K562 (cell line): ENCODE measurements around the gene MYLK2. TPM values are rescaled to one million over a fixed set of nuclear protein-coding genes. Genes with fewer than 3 reads are reported as not detected.

Source experiments
- ATF7 ChIP-seq: fragments of 450-650 bp; IDR thresholded peaks from 2 replicates; pipeline ENCODE4 v1.7.1; 2014; ENCODE audit warnings: mild to moderate bottlenecking, moderate library complexity
- BCOR ChIP-seq: fragments of 450-650 bp; IDR thresholded peaks from 2 replicates; pipeline ENCODE4 v1.6.1; 2016
- BHLHE40 ChIP-seq: IDR thresholded peaks from 2 replicates; pipeline ENCODE4 v1.6.1; 2011; ENCODE audit warnings: low read length, improper control_type of control experiment
- CREB1 ChIP-seq, 2 experiments: sonication (generic) in 1 of 2; formaldehyde crosslinking in 1 of 2; IDR thresholded peaks; 2 replicates each; pipeline versions ENCODE4 v1.6.1 to v1.8.0; 2012 to 2022; ENCODE audit warnings: inconsistent platforms in 1 of 2, mild to moderate bottlenecking in 1 of 2, missing genetic modification reagents in 1 of 2, moderate library complexity in 1 of 2
- CXXC5 ChIP-seq: fragments of 250-450 bp; sonication (Bioruptor Pico); IDR thresholded peaks from 2 replicates; pipeline ENCODE4 v1.8.0; 2022; ENCODE audit warnings: inconsistent platforms, mild to moderate bottlenecking, moderate library complexity
- ETS2 ChIP-seq: IDR thresholded peaks from 2 replicates; pipeline ENCODE4 v1.6.1; 2016; ENCODE audit warnings: borderline replicate concordance, missing genetic modification characterization, mild to moderate bottlenecking, moderate library complexity, missing compliant biosample characterization; ENCODE audit not compliant: poor library complexity, severe bottlenecking
- MTA3 ChIP-seq: fragments of 450-650 bp; formaldehyde crosslinking; IDR thresholded peaks from 2 replicates; pipeline ENCODE4 v1.6.1; 2017; ENCODE audit warnings: mild to moderate bottlenecking, borderline replicate concordance
- MYC ChIP-seq, 2 experiments: fragments of 250-450 bp in 1 of 2; sonication (Bioruptor Pico) in 1 of 2; IDR thresholded peaks; 2 replicates each; pipeline versions ENCODE4 v1.5.1 to v1.6.1; 2012 to 2021; ENCODE audit warnings: low read depth in 2 of 2, borderline replicate concordance in 1 of 2, improper control_type of control experiment in 1 of 2, low read length in 1 of 2, mild to moderate bottlenecking in 1 of 2, moderate library complexity in 1 of 2
- NRF1 ChIP-seq, 2 experiments: fragments of 450-650 bp; IDR thresholded peaks in 1 of 2; conservative IDR thresholded peaks in 1 of 2; 2 replicates each; pipeline ENCODE4 v1.6.1; 2014; ENCODE audit warnings: mild to moderate bottlenecking in 2 of 2
- POLR2B ChIP-seq: fragments of 450-650 bp; IDR thresholded peaks from 2 replicates; pipeline ENCODE4 v1.6.1; 2018; ENCODE audit warnings: low read depth; ENCODE audit not compliant: partially characterized antibody
- RHOXF2B ChIP-seq: fragments of 250-450 bp; sonication (Bioruptor Pico); conservative IDR thresholded peaks from 2 replicates; pipeline ENCODE4 v1.5.1; 2021
- SMAD2 ChIP-seq: fragments of 150-350 bp; IDR thresholded peaks from 2 replicates; pipeline ENCODE4 v1.6.1; 2014; ENCODE audit warnings: low read depth, mild to moderate bottlenecking, low read length
- SMARCA5 ChIP-seq: fragments of 450-650 bp; IDR thresholded peaks from 2 replicates; pipeline ENCODE4 v1.6.1; 2016
- SP1 ChIP-seq: sonication (generic); formaldehyde crosslinking; IDR thresholded peaks from 2 replicates; pipeline ENCODE4 v1.8.1; 2022; ENCODE audit warnings: mild to moderate bottlenecking, missing genetic modification reagents
- ZBTB17 ChIP-seq: fragments of 450-650 bp; formaldehyde crosslinking; IDR thresholded peaks from 2 replicates; pipeline ENCODE4 v1.4.0; 2020; ENCODE audit warnings: mild to moderate bottlenecking
- polyA plus RNA-seq, 8 experiments: library from polyadenylated mRNA; depleted of rRNA in 4 of 8; stranded (reverse) in 5 of 8; unstranded in 3 of 8; fragments of >200 nt; fragmentation: Nextera tagmentation in 2 of 8; fragmentation: Illumina TruSeq in 1 of 8; extraction: Ambion mirVana in 2 of 8; extraction: Trizol in 1 of 8; gene quantifications; 2 replicates each; pipeline versions ENCODE4 v1.2.1 to v1.2.3, GENCODE V29; 2011 to 2014; ENCODE audit warnings: inconsistent platforms in 1 of 8, missing spikeins in 1 of 8
- total RNA-seq, 7 experiments: library from RNA; depleted of rRNA in 6 of 7; stranded (reverse); fragments of >200 nt in 6 of 7; fragmentation: Illumina TruSeq in 2 of 7; extraction: Trizol in 2 of 7; gene quantifications; 2 replicates each; pipeline versions ENCODE4 v1.2.1 to v1.2.3, GENCODE V29; 2011 to 2021; ENCODE audit warnings: low replicate concordance in 1 of 7
- TF ChIP-seq, protein P1 (sequence below): sonication (generic); formaldehyde crosslinking; IDR thresholded peaks from 2 replicates; pipeline ENCODE4 v1.8.0; 2022; ENCODE audit warnings: missing genetic modification reagents, mild to moderate bottlenecking, borderline replicate concordance
- TF ChIP-seq, protein P2 (sequence below): fragments of 250-450 bp; sonication (Bioruptor Pico); IDR thresholded peaks from 2 replicates; pipeline ENCODE4 v1.8.0; 2022; ENCODE audit warnings: moderate library complexity, mild to moderate bottlenecking, inconsistent platforms
- TF ChIP-seq, protein P3 (sequence below): fragments of 450-650 bp; IDR thresholded peaks from 2 replicates; pipeline ENCODE4 v1.6.1; 2016; ENCODE audit warnings: antibody characterized with exemption
- TF ChIP-seq, protein P4 (sequence below): sonication (generic); formaldehyde crosslinking; IDR thresholded peaks from 2 replicates; pipeline ENCODE4 v1.9.0; 2022; ENCODE audit warnings: mild to moderate bottlenecking, missing genetic modification reagents
- TF ChIP-seq, protein P5 (sequence below): fragments of 200-400 bp; formaldehyde crosslinking; IDR thresholded peaks from 2 replicates; pipeline ENCODE4 v1.6.1; 2017; ENCODE audit warnings: mild to moderate bottlenecking, low read depth, low read length, moderate library complexity

Gene MYLK2
- total and polyA plus RNA-seq, 9 of the 15 experiments (the other 6 are each of a cell fraction or from before 2014, with no cell fraction given) = 0.07 to 0.53 (median 0.18) TPM; not detected in 2

DNA sequence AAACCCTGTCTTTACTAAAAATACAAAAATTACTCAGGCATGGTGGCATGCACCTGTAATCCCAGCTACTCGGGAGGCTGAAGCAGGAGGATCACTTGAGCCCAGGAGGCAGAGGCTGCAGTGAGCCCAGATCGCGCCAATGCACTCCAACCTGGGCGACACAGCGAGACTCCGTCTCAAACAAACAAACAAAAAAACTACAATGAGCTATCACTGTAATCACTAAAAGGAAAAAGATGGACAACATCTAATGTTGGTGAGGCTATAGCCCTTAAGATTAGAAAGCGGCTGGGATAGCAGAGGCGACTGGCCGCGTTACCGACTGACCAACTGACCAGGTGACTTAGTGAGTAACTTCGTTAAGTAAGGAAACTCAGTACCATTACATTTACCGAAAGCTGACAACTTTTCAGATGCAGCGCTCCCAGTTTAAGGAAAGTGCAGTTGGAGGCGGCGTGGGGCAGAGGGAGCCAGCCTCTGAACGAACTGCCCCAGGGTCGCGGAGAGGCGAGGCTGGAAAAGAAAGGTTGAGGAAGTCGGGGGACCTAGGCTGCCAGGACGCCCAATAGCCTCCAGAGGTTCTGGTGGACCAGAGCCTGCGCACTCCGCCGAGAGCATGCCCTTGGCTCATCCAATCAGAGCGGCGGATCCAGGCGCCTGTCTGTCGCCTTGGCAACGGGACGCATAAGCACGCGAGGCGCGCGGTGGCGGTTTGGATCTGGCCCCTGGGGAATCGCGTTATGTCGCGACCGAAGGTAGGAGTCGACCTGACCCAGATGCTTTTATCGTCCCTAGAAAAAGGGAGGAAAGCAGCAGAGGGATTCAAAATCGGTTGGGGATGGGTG, 60.2 kb downstream of the MYLK2 start (continued):
- TF ChIP-seq SMAD2 (no peak), ZBTB17 (0 out of 2 replicates have a peak, but pooled peaks have one; percentile 20), NRF1 (conservative IDR thresholded peaks at IDR 0.05 in 1 of 2, IDR thresholded peaks at IDR 0.05 in 1 of 2) (peak; percentile 94 to 95), CXXC5 (CRISPR knock-in tag) (peak; percentile 89), RHOXF2B (CRISPR knock-in tag) (no peak), POLR2B (peak; percentile 31), ATF7 (peak; percentile 47; the same call in 1 of the 2 replicates), MYC (IDR thresholded peaks at IDR 0.05; ENCODE audit: low read depth, low read length) (peak; percentile 53), MYC (CRISPR knock-in tag; IDR thresholded peaks at IDR 0.05; ENCODE audit: borderline replicate concordance, low read depth) (no peak), SMARCA5 (peak; percentile 26; the same call in 1 of the 2 replicates), BCOR (peak; percentile 68), ETS2 (tag) (no peak), CREB1 (IDR thresholded peaks at IDR 0.05) (no peak), CREB1 (CRISPR knock-in tag; IDR thresholded peaks at IDR 0.05) (0 out of 2 replicates have a peak, but pooled peaks have one; percentile 33), SP1 (CRISPR knock-in tag) (peak; percentile 37; the same call in 1 of the 2 replicates), BHLHE40 (peak; percentile 84), MTA3 (peak; percentile 74; the same call in 1 of the 2 replicates)
- TF ChIP-seq, protein P1, sequence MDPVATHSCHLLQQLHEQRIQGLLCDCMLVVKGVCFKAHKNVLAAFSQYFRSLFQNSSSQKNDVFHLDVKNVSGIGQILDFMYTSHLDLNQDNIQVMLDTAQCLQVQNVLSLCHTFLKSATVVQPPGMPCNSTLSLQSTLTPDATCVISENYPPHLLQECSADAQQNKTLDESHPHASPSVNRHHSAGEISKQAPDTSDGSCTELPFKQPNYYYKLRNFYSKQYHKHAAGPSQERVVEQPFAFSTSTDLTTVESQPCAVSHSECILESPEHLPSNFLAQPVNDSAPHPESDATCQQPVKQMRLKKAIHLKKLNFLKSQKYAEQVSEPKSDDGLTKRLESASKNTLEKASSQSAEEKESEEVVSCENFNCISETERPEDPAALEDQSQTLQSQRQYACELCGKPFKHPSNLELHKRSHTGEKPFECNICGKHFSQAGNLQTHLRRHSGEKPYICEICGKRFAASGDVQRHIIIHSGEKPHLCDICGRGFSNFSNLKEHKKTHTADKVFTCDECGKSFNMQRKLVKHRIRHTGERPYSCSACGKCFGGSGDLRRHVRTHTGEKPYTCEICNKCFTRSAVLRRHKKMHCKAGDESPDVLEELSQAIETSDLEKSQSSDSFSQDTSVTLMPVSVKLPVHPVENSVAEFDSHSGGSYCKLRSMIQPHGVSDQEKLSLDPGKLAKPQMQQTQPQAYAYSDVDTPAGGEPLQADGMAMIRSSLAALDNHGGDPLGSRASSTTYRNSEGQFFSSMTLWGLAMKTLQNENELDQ (CRISPR knock-in tag) = peak; percentile 62; the same call in 1 of the 2 replicates
- TF ChIP-seq, protein P2, sequence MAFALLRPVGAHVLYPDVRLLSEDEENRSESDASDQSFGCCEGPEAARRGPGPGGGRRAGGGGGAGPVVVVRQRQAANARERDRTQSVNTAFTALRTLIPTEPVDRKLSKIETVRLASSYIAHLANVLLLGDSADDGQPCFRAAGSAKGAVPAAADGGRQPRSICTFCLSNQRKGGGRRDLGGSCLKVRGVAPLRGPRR (CRISPR knock-in tag) = no peak
- TF ChIP-seq, protein P3, sequence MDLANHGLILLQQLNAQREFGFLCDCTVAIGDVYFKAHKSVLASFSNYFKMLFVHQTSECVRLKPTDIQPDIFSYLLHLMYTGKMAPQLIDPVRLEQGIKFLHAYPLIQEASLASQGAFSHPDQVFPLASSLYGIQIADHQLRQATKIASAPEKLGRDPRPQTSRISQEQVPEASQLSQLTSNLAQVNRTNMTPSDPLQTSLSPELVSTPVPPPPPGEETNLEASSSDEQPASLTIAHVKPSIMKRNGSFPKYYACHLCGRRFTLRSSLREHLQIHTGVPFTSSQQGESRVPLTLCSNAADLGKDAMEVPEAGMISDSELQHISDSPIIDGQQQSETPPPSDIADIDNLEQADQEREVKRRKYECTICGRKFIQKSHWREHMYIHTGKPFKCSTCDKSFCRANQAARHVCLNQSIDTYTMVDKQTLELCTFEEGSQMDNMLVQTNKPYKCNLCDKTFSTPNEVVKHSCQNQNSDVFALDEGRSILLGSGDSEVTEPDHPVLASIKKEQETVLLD = peak; percentile 34; the same call in 1 of the 2 replicates
- TF ChIP-seq, protein P4, sequence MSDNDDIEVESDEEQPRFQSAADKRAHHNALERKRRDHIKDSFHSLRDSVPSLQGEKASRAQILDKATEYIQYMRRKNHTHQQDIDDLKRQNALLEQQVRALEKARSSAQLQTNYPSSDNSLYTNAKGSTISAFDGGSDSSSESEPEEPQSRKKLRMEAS (CRISPR knock-in tag) = peak; percentile 85
- TF ChIP-seq, protein P5, sequence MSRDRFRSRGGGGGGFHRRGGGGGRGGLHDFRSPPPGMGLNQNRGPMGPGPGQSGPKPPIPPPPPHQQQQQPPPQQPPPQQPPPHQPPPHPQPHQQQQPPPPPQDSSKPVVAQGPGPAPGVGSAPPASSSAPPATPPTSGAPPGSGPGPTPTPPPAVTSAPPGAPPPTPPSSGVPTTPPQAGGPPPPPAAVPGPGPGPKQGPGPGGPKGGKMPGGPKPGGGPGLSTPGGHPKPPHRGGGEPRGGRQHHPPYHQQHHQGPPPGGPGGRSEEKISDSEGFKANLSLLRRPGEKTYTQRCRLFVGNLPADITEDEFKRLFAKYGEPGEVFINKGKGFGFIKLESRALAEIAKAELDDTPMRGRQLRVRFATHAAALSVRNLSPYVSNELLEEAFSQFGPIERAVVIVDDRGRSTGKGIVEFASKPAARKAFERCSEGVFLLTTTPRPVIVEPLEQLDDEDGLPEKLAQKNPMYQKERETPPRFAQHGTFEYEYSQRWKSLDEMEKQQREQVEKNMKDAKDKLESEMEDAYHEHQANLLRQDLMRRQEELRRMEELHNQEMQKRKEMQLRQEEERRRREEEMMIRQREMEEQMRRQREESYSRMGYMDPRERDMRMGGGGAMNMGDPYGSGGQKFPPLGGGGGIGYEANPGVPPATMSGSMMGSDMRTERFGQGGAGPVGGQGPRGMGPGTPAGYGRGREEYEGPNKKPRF = no peak
